ENCODE data around the gene ZFP42.

Gene ZFP42

GRCh38 chr4:187962926-187963325 lies 32.6 kb upstream of the ZFP42 start:
- Histone ChIP-seq H3K4me1 (ENCODE audit: insufficient read depth, low read length) (no peaks in the 10 kb centered on the region), H3K79me2 (ENCODE audit: insufficient read depth, low read length) (no peaks in the 10 kb centered on the region), H3K9ac (ENCODE audit: low read depth, low read length) (no peak overlapping the region), H3K9me3 (ENCODE audit: insufficient read depth, low read length, severe bottlenecking) (no peaks in the 10 kb centered on the region), H2AFZ (ENCODE audit: low read depth, low read length) (no peak overlapping the region), H3K36me3 (ENCODE audit: insufficient read depth, low read length) (no peaks in the 10 kb centered on the region), H3K27ac (ENCODE audit: low read length) (no peak overlapping the region), H4K20me1 (ENCODE audit: insufficient read depth, low read length) (no peaks in the 10 kb centered on the region), H3K4me3 (ENCODE audit: low read depth in 1 of 2, low read length in 2 of 2) (no peak overlapping the region), H3K4me2 (ENCODE audit: insufficient read depth, low read length) (no peak overlapping the region), H3K27me3 (ENCODE audit: insufficient read depth, low read length, poor library complexity) (no peaks in the 10 kb centered on the region)
- TF ChIP-seq EZH2 (IDR thresholded peaks at IDR 0.05; ENCODE audit: borderline replicate concordance, low read depth, low read length, severe bottlenecking) (no peak), CTCF (IDR thresholded peaks at IDR 0.05; ENCODE audit: borderline replicate concordance, extremely low read depth, low read length, poor library complexity, severe bottlenecking) (no peak)
- ATAC-seq (ENCODE audit: insufficient read depth, low read depth) (no peak), DNase-seq (no peak)

- ATAC-seq (ENCODE audit: insufficient read depth, low read depth): no peak
- no peak overlapping the region for H2AFZ ChIP-seq (ENCODE audit: low read depth, low read length)
- no peak for TF ChIP-seq EZH2 (IDR thresholded peaks at IDR 0.05; ENCODE audit: borderline replicate concordance, low read depth, low read length, severe bottlenecking)
- no peak for TF ChIP-seq CTCF (IDR thresholded peaks at IDR 0.05; ENCODE audit: borderline replicate concordance, extremely low read depth, low read length, poor library complexity, severe bottlenecking)
Observed at GRCh38 chr4:187965726-187966125, 29.8 kb upstream of the ZFP42 start.

GRCh38 chr4:187972135-187972534 lies 23.4 kb upstream of the ZFP42 start:
- no peaks in the 10 kb centered on the region for H3K4me1 ChIP-seq (ENCODE audit: insufficient read depth, low read length)
- TF ChIP-seq EZH2 (IDR thresholded peaks at IDR 0.05; ENCODE audit: borderline replicate concordance, low read depth, low read length, severe bottlenecking) (no peak), CTCF (IDR thresholded peaks at IDR 0.05; ENCODE audit: borderline replicate concordance, extremely low read depth, low read length, poor library complexity, severe bottlenecking) (no peak)
- no peak overlapping the region for H3K4me3 ChIP-seq (ENCODE audit: low read depth in 1 of 2, low read length in 2 of 2)
- H3K79me2 ChIP-seq (ENCODE audit: insufficient read depth, low read length): no peaks in the 10 kb centered on the region
- H3K36me3 ChIP-seq (ENCODE audit: insufficient read depth, low read length): no peaks in the 10 kb centered on the region
- no peak for DNase-seq
- no peaks in the 10 kb centered on the region for H3K27me3 ChIP-seq (ENCODE audit: insufficient read depth, low read length, poor library complexity)
- no peak overlapping the region for H3K27ac ChIP-seq (ENCODE audit: low read length)
- H3K9me3 ChIP-seq (ENCODE audit: insufficient read depth, low read length, severe bottlenecking): peaks cover 2% of the 10 kb centered on the region
- ATAC-seq (ENCODE audit: insufficient read depth, low read depth): no peak
- H3K4me2 ChIP-seq (ENCODE audit: insufficient read depth, low read length): no peak overlapping the region
- no peak overlapping the region for H3K9ac ChIP-seq (ENCODE audit: low read depth, low read length)
- H2AFZ ChIP-seq (ENCODE audit: low read depth, low read length): no peak overlapping the region
- H4K20me1 ChIP-seq (ENCODE audit: insufficient read depth, low read length): no peaks in the 10 kb centered on the region

More at GRCh38 chr4:187965726-187966125, 29.8 kb upstream of the ZFP42 start:
- Histone ChIP-seq H3K9me3 (ENCODE audit: insufficient read depth, low read length, severe bottlenecking) (no peaks in the 10 kb centered on the region), H3K27me3 (ENCODE audit: insufficient read depth, low read length, poor library complexity) (no peaks in the 10 kb centered on the region), H3K4me1 (ENCODE audit: insufficient read depth, low read length) (no peaks in the 10 kb centered on the region), H3K4me3 (ENCODE audit: low read depth in 1 of 2, low read length in 2 of 2) (no peak overlapping the region), H4K20me1 (ENCODE audit: insufficient read depth, low read length) (no peaks in the 10 kb centered on the region), H3K36me3 (ENCODE audit: insufficient read depth, low read length) (no peaks in the 10 kb centered on the region), H3K9ac (ENCODE audit: low read depth, low read length) (no peak overlapping the region), H3K4me2 (ENCODE audit: insufficient read depth, low read length) (no peak overlapping the region), H3K27ac (ENCODE audit: low read length) (no peak overlapping the region), H3K79me2 (ENCODE audit: insufficient read depth, low read length) (no peaks in the 10 kb centered on the region)
- DNase-seq: no peak

- no peak overlapping the region for H2AFZ ChIP-seq (ENCODE audit: low read depth, low read length)
- peaks cover 5% of the 10 kb centered on the region for H3K9me3 ChIP-seq (ENCODE audit: insufficient read depth, low read length, severe bottlenecking)
- H4K20me1 ChIP-seq (ENCODE audit: insufficient read depth, low read length): no peaks in the 10 kb centered on the region
- no peak for TF ChIP-seq EZH2 (IDR thresholded peaks at IDR 0.05; ENCODE audit: borderline replicate concordance, low read depth, low read length, severe bottlenecking)
- no peak for TF ChIP-seq CTCF (IDR thresholded peaks at IDR 0.05; ENCODE audit: borderline replicate concordance, extremely low read depth, low read length, poor library complexity, severe bottlenecking)
- no peaks in the 10 kb centered on the region for H3K4me1 ChIP-seq (ENCODE audit: insufficient read depth, low read length)
- H3K79me2 ChIP-seq (ENCODE audit: insufficient read depth, low read length): no peaks in the 10 kb centered on the region
- H3K36me3 ChIP-seq (ENCODE audit: insufficient read depth, low read length): no peaks in the 10 kb centered on the region
- H3K27ac ChIP-seq (ENCODE audit: low read length): no peak overlapping the region
- H3K9ac ChIP-seq (ENCODE audit: low read depth, low read length): no peak overlapping the region
- ATAC-seq (ENCODE audit: insufficient read depth, low read depth) (no peak), DNase-seq (no peak)
- no peaks in the 10 kb centered on the region for H3K27me3 ChIP-seq (ENCODE audit: insufficient read depth, low read length, poor library complexity)
- H3K4me3 ChIP-seq (ENCODE audit: low read depth in 1 of 2, low read length in 2 of 2): no peak overlapping the region
- no peak overlapping the region for H3K4me2 ChIP-seq (ENCODE audit: insufficient read depth, low read length)
Observed at GRCh38 chr4:187983746-187984145, 11.8 kb upstream of the ZFP42 start.
